GM18867 (cell line): ENCODE measurements around the gene FAM53B.

Source experiments
- ATAC-seq: cut with Tn5 transposase; IDR thresholded peaks from one replicate; pipeline ENCODE4 v1.9.1; 2021; ENCODE audit warnings: mild to moderate bottlenecking, moderate library complexity; ENCODE audit not compliant: unreplicated experiment

FAM53B gene

DNA sequence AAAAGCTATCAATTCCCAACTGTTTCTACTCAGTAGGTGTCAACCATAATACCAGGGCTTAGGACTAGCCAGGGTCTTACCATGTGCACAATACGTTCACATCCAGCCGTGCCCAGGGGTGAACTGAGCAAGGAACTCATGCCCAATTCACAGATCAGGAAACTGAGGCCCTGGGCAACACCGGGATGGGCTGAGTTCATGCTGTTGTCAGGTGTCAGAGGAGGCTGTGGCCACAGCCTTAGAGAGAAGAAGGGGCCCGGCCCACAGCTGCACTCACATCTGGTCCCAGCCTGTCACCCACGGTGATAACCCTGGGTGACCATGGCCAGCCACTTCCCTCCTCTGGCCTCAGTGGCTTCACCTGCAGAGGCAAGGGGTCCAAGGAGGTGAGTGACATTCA is 92.0 kb downstream of the FAM53B start:
- no peak for ATAC-seq

DNA sequence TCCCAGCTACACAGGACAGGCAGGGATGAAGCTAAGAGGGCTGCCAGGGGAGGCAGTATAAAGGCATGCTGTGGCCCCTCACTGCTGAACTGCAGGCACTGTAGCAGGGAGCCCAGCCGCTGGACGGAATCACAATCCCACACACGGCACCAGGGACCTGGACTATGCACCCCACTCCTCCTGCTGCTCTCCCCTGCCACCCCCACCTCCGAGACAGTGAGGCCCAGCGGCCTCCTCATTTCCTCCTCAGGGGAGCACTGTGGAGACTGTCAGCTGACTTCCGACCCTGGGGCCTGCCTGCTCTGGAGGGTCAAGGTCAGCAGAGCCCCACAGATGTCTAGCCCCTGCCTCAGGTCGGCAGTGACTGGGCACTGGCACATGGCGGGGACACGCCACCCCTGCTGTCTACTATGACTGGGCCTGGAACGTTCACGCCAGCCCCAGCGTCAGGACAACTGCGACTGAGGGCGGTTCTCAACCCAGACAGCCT is 92.7 kb downstream of the FAM53B start:
- ATAC-seq: no peak

DNA sequence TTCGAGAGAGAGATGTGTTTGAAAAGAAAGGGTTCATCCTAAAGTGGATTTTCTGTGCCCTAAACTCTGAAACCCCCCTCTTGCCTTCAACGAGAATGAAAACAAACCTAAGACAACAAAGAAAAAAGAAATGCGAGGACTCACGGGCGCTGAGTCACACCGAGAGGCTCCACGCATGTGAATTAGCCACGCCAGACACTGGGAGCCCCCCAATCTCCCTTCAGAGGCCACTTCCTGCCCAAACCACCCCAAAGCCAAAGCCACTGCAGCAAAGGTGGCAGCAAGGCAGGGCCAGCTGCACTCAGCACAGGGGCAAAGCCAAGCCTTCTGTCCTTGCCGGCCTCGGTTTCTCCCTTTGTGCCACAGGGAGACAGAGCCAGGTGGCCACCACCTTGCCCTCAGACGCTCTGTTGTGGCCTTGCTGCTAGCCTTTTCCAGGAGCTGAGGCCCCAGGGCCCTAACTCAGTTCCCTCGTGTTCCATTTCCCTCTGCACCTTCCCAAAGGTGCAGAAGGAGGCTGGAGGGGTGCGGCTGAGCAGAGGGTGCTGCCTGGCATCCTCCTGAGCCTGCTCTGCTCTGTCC is 93.3 kb downstream of the FAM53B start:
- ATAC-seq: peak; percentile 37

DNA sequence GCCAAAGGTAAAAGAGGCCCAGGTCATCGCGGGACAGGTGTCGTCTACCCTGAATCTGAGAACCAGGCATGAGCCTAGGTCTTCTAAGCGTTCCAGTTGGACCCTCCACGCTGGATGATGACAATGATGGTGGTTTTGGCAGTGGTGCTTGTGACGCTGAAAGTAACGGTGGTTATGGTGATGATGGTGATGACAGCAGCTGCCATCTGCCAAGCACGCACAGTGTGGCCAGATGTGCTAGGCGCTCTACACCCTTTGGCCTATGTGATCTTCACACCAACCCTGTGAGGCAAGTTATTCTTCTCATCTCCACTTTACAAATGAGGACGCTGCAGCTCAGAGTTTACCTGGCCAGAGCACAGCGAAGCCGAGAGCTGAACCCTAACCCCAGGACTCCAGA is 93.9 kb downstream of the FAM53B start:
- no peak for ATAC-seq

DNA sequence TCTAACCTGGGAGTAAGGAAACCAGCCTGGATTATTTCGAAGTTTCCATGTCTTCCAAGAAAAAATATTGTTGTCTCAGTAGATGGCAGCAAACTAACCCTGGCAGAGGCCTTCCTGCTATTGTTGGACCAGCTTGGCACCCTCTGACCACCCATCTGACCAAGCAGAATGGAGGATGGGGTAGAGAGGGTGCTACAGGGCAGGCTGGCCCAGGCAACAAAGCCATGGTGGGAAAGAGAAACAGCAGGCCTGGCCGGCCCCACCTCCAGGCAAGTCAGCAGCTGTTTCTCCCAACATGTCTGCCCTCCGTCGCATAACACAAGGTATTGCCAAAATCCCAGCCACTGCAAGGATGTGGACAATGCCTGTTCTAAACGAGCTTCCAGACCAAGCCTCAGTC is 95.0 kb downstream of the FAM53B start:
- ATAC-seq: no peak

DNA sequence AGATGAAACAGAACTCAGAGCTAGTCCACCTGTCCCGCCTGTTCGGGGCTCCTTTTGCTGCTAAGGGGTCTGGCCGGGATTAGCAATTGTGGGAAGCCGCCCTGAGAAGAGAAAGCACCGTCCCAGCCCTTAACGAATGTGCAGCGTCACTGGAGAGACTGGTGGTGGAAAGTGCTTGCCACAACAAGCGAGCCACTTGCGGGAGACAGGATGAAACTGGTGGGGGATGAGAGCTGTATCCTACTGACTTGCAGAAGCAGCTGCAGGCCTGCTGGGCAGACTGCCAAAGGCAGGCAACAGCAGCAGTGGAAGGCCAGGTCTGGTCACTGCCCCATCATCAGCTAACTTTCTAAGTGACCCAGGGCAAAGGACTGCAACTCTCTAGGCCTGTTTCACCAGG is 95.4 kb downstream of the FAM53B start:
- ATAC-seq: no peak

DNA sequence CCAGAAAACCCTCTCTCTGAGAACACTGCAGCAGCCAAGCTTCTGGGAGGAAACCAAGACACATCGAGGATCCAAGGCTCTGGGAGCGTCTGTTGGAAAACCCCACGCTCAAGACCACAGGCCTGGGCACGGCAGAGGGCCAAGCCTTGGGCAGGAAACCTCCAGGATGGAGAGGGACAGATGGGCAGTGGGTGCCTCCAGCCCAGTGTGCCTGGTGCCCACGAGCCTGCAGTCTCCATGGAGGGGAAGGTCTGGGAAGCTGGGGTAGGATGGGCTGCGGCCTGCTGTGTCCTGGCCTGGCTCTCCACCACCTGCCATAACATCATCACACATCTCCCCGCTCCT is 96.1 kb downstream of the FAM53B start:
- no peak for ATAC-seq

DNA sequence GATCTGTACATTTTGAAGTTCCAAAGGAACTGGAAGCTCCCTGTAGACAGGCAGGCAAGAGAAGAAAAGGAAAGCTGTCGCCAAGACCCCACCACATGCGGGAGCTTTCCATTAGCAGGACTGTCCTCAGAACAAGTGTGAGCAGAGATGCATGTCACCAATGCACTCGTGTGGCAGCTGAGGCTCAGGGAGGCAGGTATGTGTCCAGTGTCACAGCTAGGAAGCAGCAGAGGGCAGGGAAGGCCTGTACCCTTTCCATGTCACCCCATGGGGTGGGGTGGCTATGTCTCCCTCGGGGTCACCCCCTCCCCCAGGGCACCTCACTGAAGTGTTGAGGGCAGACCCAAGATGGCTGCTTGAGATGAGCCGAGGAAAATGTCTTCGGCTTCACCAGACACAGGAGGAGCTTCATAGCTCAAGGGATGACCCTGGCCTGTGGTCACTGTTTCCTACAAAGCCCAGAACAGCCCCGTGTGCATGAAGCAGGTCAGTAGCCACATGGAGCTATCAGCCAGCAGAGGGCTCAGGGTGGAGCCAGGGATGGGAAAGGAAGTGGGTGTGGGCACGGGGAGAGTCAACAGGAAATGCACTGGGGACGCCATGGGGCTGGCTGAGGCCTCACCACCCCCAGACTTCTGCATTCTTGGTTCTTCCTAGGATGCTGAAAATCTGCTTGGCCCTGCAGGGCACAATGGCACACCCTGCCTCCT is 96.6 kb downstream of the FAM53B start:
- ATAC-seq: peak; percentile 56

DNA sequence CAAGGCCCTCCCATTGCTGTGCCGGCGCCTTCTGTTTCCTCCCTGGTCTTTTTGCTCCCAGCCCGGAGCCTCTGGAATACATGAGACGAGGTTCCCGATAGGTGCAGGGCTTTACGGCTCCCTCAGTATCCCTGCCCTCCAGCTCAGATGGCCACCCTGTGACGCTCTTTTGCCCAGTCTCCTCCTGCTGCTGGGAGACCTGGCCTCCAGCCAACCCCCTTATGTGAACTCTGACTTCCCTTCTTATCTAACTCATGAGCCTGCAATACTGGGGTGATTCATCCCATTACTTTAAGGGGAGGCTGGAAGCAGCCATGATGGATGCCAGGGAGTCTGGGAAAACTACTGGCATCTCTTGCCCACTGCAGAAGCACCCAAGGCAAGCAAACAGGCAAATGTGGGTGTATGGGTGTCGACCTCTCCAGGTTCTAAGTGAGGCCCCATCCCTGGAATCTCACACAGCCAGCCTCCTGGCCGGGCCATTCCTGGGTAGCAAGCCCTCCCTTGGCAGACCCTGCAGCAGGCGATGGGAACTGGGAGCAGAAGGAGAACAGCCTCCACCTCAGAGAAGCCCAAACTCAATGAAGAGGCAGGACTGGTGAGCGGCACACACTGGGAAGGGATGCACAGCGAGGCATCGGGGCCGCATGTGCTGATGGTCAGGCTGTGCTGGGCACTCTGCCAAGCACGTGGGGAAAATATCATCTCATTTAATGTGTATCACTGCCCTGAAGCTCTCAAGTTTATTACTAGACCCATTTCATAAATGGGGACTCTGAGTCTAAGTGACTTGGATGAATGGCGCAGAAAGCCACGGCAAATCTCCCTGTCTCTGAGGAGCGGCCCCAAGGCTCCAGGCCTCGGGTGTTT is 97.5 kb downstream of the FAM53B start:
- no peak for ATAC-seq

DNA sequence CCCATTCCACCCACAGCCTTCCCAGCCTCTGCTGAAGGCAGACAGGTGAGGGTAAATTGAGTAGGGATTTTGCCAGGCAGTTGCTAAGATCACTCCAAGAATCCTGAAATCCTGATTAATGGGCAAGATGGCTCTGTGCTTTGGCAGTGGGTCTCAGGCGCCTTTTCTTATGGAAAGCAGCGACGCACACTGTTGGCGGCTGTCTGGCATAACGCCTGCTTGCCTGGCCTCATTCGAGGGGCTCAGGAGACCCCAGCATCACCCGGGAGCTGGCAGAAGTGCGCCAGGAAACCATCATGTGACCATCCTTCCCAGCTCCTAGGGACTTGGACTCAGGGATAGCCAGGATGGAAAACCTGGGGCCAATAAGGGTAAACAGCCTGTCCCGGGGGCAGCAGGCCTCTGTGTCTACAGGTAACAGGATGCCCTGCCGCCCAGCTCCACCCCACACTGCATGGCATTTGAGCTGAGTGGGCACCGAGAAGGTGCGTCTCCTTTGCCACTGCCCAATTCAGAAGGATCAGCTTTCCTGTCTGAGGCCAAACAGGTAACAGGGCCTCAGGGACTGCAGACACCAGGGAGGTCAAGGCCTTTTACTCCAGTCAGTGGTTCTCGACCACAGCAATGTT is 98.6 kb downstream of the FAM53B start:
- no peak for ATAC-seq

DNA sequence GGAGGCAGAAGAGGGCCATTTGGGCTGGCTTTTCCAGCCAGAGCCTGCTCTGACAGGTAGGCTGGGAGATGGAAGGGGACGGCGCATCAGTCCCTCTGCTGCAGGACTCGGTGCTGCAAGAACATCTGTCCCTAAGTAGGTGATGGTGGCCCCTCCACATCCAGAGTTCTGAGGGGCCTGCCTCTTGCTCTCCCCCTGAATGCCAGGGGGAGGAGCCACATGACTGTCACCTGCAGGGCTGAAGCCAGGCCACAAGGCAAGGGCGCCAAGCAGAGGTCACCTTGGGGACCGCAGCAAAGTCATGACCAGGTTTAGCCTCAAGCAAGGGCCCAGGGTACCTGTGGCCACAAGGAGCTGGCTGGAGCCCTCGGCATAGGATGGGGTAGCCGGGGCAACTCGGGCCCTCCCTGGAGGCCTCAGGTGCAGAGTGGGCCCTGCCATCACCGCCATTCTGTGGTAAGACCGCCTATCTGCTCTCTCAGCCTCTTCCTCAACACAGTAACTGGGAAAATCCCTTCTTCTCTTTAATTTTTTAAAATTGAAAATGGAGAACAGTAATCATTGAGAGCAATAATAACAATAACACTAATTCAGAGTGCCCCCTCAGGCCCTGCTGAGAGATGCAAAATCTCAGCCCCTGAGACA is 99.3 kb downstream of the FAM53B start:
- no peak for ATAC-seq

DNA sequence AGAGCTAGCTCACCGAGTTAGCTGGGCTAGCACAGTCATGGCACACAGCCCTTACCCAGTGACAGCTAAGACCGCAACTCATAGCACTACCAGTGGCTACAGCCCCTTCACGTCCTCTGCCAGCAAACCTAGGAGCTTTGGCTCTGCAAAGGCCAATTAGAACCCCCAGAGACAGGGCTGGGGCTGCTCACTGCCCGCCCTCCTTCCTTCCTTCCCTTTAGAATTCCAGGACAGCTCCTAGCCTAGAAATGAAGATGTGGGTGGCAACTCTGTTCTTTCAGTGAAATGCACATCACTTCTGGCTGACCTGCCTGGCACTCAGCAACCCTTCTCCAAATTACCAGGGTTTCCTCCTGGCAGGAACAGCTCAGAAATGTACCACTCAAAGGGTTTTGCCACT is 99.9 kb downstream of the FAM53B start:
- no peak for ATAC-seq

DNA sequence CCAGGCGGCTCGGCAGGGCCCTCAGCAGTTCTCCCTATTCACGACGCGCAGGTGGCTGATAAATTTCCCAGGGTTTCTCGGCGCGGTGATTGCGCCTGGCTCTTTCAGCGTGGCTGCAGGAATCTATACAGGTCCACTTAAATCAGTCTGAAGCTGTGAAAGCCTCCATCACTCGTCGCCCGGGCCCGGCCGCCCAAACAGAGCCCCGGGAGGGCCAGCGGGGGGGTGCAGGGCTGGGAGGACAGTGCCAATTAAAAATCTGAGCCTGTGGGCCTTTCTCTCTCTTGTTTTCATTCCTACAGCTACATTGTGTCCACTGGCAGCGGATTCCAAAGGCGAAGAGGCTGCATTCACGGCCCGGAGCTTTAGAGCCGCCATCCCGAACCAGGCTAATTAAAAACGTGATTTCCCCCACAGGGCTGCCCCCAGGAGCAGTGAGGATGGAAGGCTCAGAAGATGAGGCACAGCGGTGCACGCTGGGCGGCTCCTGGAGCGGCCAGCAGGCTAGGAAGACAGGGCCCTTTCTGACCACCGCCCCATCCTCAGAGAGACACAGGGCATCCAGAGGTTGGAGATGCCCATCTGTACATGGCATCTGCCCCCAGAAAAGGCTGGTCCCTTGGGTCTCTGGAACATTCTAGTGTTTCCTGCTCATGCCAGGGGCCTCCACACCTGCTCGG is 100.7 kb downstream of the FAM53B start:
- ATAC-seq: no peak

DNA sequence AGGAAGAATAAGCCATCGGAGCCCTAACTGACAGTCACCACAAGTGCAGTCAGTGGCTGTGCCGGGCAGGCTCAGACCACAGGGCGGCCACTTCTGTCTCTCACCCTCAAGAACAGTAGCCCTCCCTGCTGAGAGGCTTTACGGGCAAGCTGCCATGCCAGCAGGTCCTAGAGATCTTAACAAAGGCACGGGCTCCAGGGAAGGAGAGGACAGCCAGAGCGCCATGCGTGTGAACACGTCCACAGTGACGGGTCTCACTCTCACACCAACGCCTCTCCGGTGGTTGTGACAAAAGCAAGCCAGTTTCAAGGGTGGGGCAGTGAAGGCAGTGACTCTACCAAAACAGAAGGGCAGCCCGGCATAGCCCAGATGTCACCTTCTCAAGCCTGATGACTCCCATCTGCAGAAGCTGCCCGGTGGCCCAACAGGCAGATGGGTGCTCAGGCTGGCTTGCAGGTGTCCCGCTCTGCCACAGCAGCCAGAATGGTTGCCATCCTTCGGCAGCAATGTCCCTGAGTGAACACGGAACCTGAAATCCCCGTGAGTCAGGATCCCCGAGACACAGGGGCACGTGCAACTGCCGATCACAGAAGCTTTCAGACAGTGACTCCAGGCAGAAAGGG is 102.0 kb downstream of the FAM53B start:
- ATAC-seq: peak; percentile 22

DNA sequence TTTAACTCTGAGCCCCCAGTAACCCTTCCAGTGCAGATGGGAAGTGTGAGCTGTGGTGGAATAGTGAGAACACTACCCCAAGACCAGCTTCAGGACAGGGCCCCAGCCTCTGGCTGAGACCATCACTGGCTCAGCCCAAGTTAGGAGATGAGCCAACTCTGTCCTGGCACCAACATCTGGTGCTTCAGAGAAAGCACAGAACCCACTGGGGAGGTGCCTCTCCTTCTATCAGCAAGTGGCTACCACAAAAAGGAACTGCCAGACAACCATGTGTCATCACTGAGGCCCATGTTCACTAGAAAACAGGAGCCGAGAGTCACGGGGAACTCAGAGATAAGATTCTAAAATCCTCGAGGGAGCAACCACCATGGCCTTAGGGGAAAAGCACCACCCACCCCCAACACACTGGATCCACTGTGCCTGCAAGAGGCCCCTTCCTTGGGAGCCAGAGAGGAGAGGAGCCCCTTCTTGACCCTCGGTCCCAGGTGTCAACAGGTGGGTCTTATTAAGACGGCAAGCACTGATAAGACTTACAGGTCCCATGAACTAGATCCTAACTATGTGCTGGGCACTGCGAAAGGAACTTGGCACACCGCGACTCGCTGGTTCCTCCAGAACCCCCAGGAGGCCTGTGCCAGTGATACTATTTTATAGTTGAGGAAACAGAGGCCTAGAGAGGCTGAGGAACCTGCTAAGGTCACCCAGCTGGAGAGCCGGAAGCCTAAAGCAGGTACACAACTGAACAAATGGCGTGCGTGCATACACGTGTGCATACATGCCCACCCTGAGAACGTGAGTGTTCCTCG is 102.7 kb downstream of the FAM53B start:
- ATAC-seq: peak; percentile 65

DNA sequence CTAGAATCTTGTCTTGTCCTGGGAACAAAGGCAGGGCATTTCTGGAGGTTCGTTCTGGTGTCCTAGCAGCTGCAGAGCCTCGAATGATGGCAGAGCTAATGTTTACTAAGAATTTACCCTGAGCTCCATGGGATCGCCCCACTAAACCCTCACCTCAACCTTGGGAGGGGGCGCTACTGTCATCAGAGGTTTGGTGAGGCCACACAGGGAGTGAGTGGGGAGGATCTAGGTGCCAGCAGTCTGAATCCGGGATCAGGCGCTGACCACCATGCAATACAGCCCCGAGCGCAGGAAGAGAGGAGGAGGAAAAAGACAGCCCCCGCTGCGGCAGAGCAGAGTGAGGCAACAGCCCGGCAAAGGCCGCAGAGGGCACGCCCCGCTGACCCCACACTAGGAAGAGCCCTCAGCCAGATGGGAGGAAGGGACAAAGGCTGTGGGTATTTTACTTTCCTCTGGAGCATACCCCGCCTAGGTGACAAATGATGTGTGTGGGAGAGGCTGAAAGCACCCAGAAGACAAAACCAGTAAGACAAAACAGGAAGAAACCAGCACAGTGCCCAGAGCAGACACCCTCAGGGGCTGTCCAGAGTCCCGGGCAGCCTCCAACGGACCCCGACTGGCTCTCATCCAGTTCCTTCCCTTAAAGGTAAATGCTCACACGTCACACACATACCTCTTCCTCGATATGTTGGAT is 103.5 kb downstream of the FAM53B start:
- peak; percentile 49 for ATAC-seq

DNA sequence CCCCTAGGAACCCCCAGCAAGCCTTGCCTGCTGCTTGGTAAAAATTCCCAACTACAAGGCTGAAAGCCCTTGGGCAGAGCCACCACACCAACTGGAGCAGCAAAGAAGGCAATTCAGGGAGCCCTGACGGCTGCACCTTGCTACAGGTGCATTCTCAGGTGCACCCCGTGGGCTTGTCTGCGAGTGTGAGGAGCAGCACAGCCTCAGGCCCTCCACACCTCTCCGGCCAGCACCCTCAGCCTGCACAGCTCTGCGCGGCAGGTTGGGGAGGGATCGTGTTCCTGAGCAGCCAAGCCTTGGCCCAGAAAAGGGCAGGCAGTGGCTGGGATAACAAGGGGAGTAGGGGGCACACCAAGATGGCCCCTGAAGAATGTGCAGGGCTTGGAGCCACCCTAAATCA is 104.1 kb downstream of the FAM53B start:
- ATAC-seq: no peak

DNA sequence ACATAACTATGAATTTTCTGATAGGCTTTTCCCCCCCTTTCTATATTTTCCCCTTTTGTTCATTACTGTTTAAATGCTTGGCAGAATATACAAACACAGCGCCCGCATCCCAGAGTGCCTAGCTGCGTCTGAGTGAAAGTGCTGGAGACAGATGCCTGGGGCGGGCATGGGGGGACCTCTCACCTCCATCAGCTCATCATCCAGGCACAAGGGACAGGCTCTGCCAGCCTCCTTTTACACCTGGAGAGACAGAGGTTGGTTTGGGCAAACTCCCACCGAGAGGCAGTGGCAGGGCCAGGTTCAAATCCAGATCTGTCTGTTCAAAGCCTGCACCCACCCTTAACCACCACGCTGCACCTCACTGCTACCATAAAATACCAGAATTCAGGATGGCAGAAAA is 104.5 kb downstream of the FAM53B start:
- ATAC-seq: no peak

DNA sequence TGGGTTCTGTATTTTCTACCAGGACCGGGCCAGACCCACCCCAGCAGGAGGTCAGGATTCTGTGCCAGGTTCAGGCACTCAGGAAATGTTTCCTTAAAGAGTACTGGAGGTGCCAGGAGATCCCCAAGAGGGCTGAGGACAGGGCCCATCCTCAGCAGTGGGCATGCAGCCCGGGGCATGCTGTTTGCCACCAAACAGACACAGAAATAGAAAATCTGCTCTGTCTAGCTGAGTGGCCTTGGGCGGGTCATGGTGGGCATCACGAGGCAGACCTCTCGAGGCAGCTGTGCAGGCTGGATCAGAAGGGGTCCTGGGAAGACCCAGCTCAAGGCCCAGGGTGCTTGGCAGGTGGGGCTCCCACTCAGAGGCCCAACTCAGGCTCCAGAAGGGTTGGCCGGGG is 105.0 kb downstream of the FAM53B start:
- no peak for ATAC-seq
